Fibroblast of lung (primary cell): ENCODE results near the gene FANCE. TPM values are rescaled to one million over a fixed set of nuclear protein-coding genes. Genes with fewer than 3 reads are reported as not detected.
"Not testable (repeated sequence)": the region's sequence is repeated elsewhere in the genome, so short reads cannot be mapped to it uniquely, and the experiment has no call there.

Experiments used
- DNase-seq, 2 donors: peaks; one replicate each; pipeline versions ENCODE4 v3.0.0 to v3.0.0-alpha.2; 2010; ENCODE audit warnings: low read depth in 2 of 2
- H2AFZ ChIP-seq: 2 replicates; pipeline ENCODE4 v1.5.1; 2012; ENCODE audit warnings: low read length, control low read depth, inconsistent platforms
- H3K27ac ChIP-seq: 2 replicates; pipeline ENCODE4 v1.5.1; 2011; ENCODE audit warnings: low read length, control low read depth; ENCODE audit not compliant: insufficient read depth
- H3K27me3 ChIP-seq: 2 replicates; pipeline ENCODE4 v1.5.1; 2011; ENCODE audit warnings: mild to moderate bottlenecking, low read length; ENCODE audit not compliant: control insufficient read depth, insufficient read depth
- H3K36me3 ChIP-seq: 2 replicates; pipeline ENCODE4 v1.5.1; 2011; ENCODE audit warnings: low read length; ENCODE audit not compliant: control insufficient read depth, insufficient read depth
- H3K4me1 ChIP-seq: 2 replicates; pipeline ENCODE4 v1.5.1; 2011; ENCODE audit warnings: low read length; ENCODE audit not compliant: control insufficient read depth, insufficient read depth; ENCODE audit errors: extremely low read depth
- H3K4me2 ChIP-seq: 2 replicates; pipeline ENCODE4 v1.5.1; 2011; ENCODE audit warnings: low read length, control low read depth; ENCODE audit not compliant: insufficient read depth; ENCODE audit errors: extremely low read depth
- H3K4me3 ChIP-seq, 4 experiments: fragments of 200-600 bp in 1 of 4; sonication (generic) in 1 of 4; replicated peaks in 1 of 4; 2 replicates each; pipeline ENCODE4 v1.5.1; 2011 to 2016; ENCODE audit warnings: low read length in 4 of 4, low read depth in 3 of 4, mild to moderate bottlenecking in 3 of 4, control low read depth in 2 of 4, inconsistent platforms in 1 of 4, mixed read lengths in 1 of 4; ENCODE audit not compliant: insufficient read depth in 1 of 4; ENCODE audit errors: control extremely low read depth in 1 of 4
- H3K79me2 ChIP-seq: 2 replicates; pipeline ENCODE4 v1.5.1; 2012; ENCODE audit warnings: mild to moderate bottlenecking, low read length, inconsistent platforms; ENCODE audit not compliant: control insufficient read depth, insufficient read depth
- H3K9ac ChIP-seq: 2 replicates; pipeline ENCODE4 v1.5.1; 2011; ENCODE audit warnings: mild to moderate bottlenecking, low read length, control low read depth; ENCODE audit not compliant: insufficient read depth
- H3K9me3 ChIP-seq: 2 replicates; pipeline ENCODE4 v1.5.1; 2012; ENCODE audit warnings: low read depth, low read length; ENCODE audit not compliant: control insufficient read depth, insufficient read depth
- H4K20me1 ChIP-seq: 2 replicates; pipeline ENCODE4 v1.5.1; 2011; ENCODE audit warnings: low read length; ENCODE audit not compliant: control insufficient read depth, insufficient read depth; ENCODE audit errors: extremely low read depth
- CTCF ChIP-seq, 2 donors: IDR thresholded peaks in 1 of 2; conservative IDR thresholded peaks in 1 of 2; 1 replicate in 1 of 2; 2 replicates in 1 of 2; pipeline ENCODE4 v1.5.1; 2011 to 2012; ENCODE audit warnings: low read length in 2 of 2, control low read depth in 1 of 2, inconsistent platforms in 1 of 2, low read depth in 1 of 2, mild to moderate bottlenecking in 1 of 2
- EZH2 ChIP-seq: IDR thresholded peaks from 2 replicates; pipeline ENCODE4 v1.5.1; 2012; ENCODE audit warnings: low read length, control low read depth, mild to moderate bottlenecking; ENCODE audit errors: missing control alignments
- polyA plus RNA-seq, 2 donors: library from polyadenylated mRNA; depleted of rRNA in 1 of 2; stranded (reverse) in 1 of 2; unstranded in 1 of 2; fragments of >200 nt; gene quantifications; 2 replicates each; pipeline ENCODE4 v1.2.1, GENCODE V29; 2011 to 2012; ENCODE audit warnings: missing spikeins in 1 of 2
- total RNA-seq: library from RNA; depleted of rRNA; stranded (reverse); fragments of >200 nt; gene quantifications from 2 replicates; pipeline ENCODE4 v1.2.1, GENCODE V29; 2014

The FANCE gene
- total and polyA plus RNA-seq, 2 donors (not counting 1 experiment from before 2014, with no cell fraction given), result 3.2 to 10.7 TPM

- Histone ChIP-seq H3K9me3 (no peaks in the 10 kb centered on the region), H3K4me2 (no peak overlapping the region), H3K79me2 (no peaks in the 10 kb centered on the region), H4K20me1 (no peaks in the 10 kb centered on the region), H3K27ac (no peak overlapping the region), H3K4me1 (no peaks in the 10 kb centered on the region), H3K4me3 (no peak overlapping the region), H3K36me3 (no peaks in the 10 kb centered on the region), H3K9ac (no peak overlapping the region), H2AFZ (no peak overlapping the region), H3K27me3 (no peaks in the 10 kb centered on the region)
- no peak for DNase-seq
- TF ChIP-seq EZH2 (no peak), CTCF (conservative IDR thresholded peaks at IDR 0.05 in 1 of 2, IDR thresholded peaks at IDR 0.05 in 1 of 2; ENCODE audit: low read depth in 1 of 2, low read length in 2 of 2) (no peak)
These were observed 16.9 kb upstream of the FANCE start for GRCh38 chr6:35435074-35435837.

GRCh38 chr6:35436071-35436857 lies 15.9 kb upstream of the FANCE start:
- no peak overlapping the region for H3K9ac ChIP-seq
- TF ChIP-seq CTCF (conservative IDR thresholded peaks at IDR 0.05 in 1 of 2, IDR thresholded peaks at IDR 0.05 in 1 of 2; ENCODE audit: low read depth in 1 of 2, low read length in 2 of 2), result no peak
- TF ChIP-seq EZH2, result no peak
- no peak for DNase-seq
- no peaks in the 10 kb centered on the region for H3K4me1 ChIP-seq
- no peaks in the 10 kb centered on the region for H3K9me3 ChIP-seq
- no peak overlapping the region for H3K27ac ChIP-seq
- no peak overlapping the region for H2AFZ ChIP-seq
- H4K20me1 ChIP-seq, result no peaks in the 10 kb centered on the region
- no peak overlapping the region for H3K4me3 ChIP-seq
- no peaks in the 10 kb centered on the region for H3K79me2 ChIP-seq
- no peaks in the 10 kb centered on the region for H3K36me3 ChIP-seq
- no peaks in the 10 kb centered on the region for H3K27me3 ChIP-seq
- no peak overlapping the region for H3K4me2 ChIP-seq

- H3K79me2 ChIP-seq, H3K4me2 ChIP-seq, H3K4me3 ChIP-seq, H2AFZ ChIP-seq, H4K20me1 ChIP-seq, H3K27ac ChIP-seq, H3K27me3 ChIP-seq, DNase-seq, H3K36me3 ChIP-seq, H3K9me3 ChIP-seq, H3K4me1 ChIP-seq, H3K9ac ChIP-seq: not testable (repeated sequence)
These were observed 13.6 kb upstream of the FANCE start for GRCh38 chr6:35438378-35439065.
